GM23338 (cell line): ENCODE data around the gene MRPL18.
A peak's percentile ranks its signal among the peaks of the same experiment; 100 is the strongest.

Experiments
- EZH2phosphoT487 ChIP-seq: fragments of 200-600 bp; sonication (generic); IDR thresholded peaks from one replicate; pipeline ENCODE4 v1.8.1; 2018; ENCODE audit warnings: antibody characterized with exemption; ENCODE audit not compliant: unreplicated experiment
- NANOG ChIP-seq: IDR thresholded peaks from 2 replicates; pipeline ENCODE4 v1.6.1; 2016; ENCODE audit warnings: antibody characterized with exemption, borderline replicate concordance
- REST ChIP-seq: IDR thresholded peaks from one replicate; pipeline ENCODE4 v1.6.1; 2018; ENCODE audit warnings: antibody characterized with exemption; ENCODE audit not compliant: unreplicated experiment
- STAT1 ChIP-seq: IDR thresholded peaks from one replicate; pipeline ENCODE4 v1.6.1; 2016; ENCODE audit warnings: antibody characterized with exemption; ENCODE audit not compliant: unreplicated experiment
- TF ChIP-seq, protein P1 (sequence below), 2 experiments: fragments of 200-600 bp in 1 of 2; sonication (generic) in 1 of 2; conservative IDR thresholded peaks; 2 replicates each; pipeline versions ENCODE4 v1.5.1 to v1.6.1; 2016 to 2017; ENCODE audit warnings: antibody characterized with exemption in 2 of 2, low read depth in 2 of 2, mild to moderate bottlenecking in 2 of 2, moderate library complexity in 1 of 2

- TF ChIP-seq, protein P1, sequence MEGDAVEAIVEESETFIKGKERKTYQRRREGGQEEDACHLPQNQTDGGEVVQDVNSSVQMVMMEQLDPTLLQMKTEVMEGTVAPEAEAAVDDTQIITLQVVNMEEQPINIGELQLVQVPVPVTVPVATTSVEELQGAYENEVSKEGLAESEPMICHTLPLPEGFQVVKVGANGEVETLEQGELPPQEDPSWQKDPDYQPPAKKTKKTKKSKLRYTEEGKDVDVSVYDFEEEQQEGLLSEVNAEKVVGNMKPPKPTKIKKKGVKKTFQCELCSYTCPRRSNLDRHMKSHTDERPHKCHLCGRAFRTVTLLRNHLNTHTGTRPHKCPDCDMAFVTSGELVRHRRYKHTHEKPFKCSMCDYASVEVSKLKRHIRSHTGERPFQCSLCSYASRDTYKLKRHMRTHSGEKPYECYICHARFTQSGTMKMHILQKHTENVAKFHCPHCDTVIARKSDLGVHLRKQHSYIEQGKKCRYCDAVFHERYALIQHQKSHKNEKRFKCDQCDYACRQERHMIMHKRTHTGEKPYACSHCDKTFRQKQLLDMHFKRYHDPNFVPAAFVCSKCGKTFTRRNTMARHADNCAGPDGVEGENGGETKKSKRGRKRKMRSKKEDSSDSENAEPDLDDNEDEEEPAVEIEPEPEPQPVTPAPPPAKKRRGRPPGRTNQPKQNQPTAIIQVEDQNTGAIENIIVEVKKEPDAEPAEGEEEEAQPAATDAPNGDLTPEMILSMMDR (conservative IDR thresholded peaks at IDR 0.05; ENCODE audit: low read depth in 2 of 2) = 0 out of 4 replicates have a peak, but pooled peaks of 1 of the 2 experiments have one; percentile 6
- TF ChIP-seq STAT1 (no peak), REST (no peak), EZH2phosphoT487 (no peak), NANOG (no peak)
These were observed 28.8 kb downstream of the MRPL18 start for GRCh38 chr6:159819098-159819497.
